Measurements from ENCODE around the gene KLHDC7B. TPM values are rescaled to one million over a fixed set of nuclear protein-coding genes. Genes with fewer than 3 reads are reported as not detected.

The KLHDC7B gene
- total RNA-seq, 1 donor from 2014 or later, result 0.07 TPM

DNA sequence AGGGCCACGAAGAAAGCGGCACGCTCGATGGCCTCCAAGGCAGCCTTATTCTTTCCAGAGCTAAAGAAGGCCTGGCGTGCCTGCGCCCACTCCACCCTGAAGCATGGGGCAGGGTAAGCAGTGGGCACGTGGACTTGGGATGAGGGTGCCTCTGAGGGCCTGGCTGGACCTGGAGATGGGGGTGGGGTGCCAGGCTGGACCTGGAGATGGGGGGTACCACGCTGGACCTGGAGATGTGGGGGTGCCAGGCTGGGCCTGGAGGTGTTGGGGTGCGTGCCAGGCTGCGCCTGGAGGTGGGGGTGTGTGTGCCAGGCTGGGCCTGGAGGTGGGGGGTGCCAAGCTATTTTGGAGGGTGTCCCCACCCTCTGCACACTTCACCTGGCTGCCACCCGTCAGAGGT is 27.3 kb downstream of the KLHDC7B start:
- no peaks in the 10 kb centered on the region for H3K27me3 Mint-ChIP-seq (ENCODE audit: low read depth)
- no peak overlapping the region for H3K27ac Mint-ChIP-seq
- H3K4me3 Mint-ChIP-seq, result no peak overlapping the region
- H3K36me3 Mint-ChIP-seq, result peaks cover 25% of the 10 kb centered on the region
- no peaks in the 10 kb centered on the region for H3K9me3 Mint-ChIP-seq
- no peaks in the 10 kb centered on the region for H3K4me1 Mint-ChIP-seq
- no peak for TF ChIP-seq CTCF (IDR thresholded peaks at IDR 0.05; ENCODE audit: unreplicated experiment)
- no peak for DNase-seq (ENCODE audit: low spot score in 2 of 2, unreplicated experiment in 2 of 2)

- Mint-ChIP-seq H3K36me3 (peaks cover 21% of the 10 kb centered on the region), H3K27ac (no peak overlapping the region), H3K27me3 (ENCODE audit: low read depth) (no peaks in the 10 kb centered on the region), H3K4me3 (no peak overlapping the region), H3K9me3 (no peaks in the 10 kb centered on the region), H3K4me1 (no peaks in the 10 kb centered on the region)
- no peak for DNase-seq (ENCODE audit: low spot score in 2 of 2, unreplicated experiment in 2 of 2)
- no peak for TF ChIP-seq CTCF (IDR thresholded peaks at IDR 0.05; ENCODE audit: unreplicated experiment)
These were observed 28.0 kb downstream of the KLHDC7B start for GRCh38 chr22:50573491-50574382.

DNA sequence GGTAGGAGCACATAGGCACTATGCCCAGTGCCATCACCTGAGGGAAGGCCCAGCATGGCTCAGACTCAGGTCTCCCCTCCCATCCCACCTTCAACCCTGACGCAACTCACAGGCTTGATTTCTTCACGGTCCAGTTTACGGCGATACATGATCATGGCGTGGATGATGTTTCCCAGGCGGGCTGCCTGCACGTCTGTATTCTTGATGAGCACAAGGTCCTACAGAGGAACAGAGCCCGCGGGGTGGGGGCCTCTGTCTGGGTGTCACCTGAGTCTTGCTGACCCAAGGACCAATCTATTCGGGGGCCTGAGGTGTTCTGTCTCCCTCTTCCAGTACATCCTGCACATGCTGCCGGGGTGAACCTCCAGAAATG is 28.7 kb downstream of the KLHDC7B start:
- no peak for TF ChIP-seq CTCF (IDR thresholded peaks at IDR 0.05; ENCODE audit: unreplicated experiment)
- Mint-ChIP-seq H3K36me3 (peaks cover 17% of the 10 kb centered on the region), H3K27ac (no peak overlapping the region), H3K4me3 (no peak overlapping the region), H3K9me3 (no peaks in the 10 kb centered on the region), H3K4me1 (no peaks in the 10 kb centered on the region), H3K27me3 (ENCODE audit: low read depth) (no peaks in the 10 kb centered on the region)
- no peak for DNase-seq (ENCODE audit: low spot score in 2 of 2, unreplicated experiment in 2 of 2)

- Mint-ChIP-seq H3K27me3 (ENCODE audit: low read depth) (no peaks in the 10 kb centered on the region), H3K4me3 (no peak overlapping the region)
- DNase-seq (ENCODE audit: low spot score in 2 of 2, unreplicated experiment in 2 of 2), result no peak
These were observed 29.8 kb downstream of the KLHDC7B start for GRCh38 chr22:50575426-50575941.

GRCh38 chr22:50576070-50576469 is 30.4 kb downstream of the KLHDC7B start:
- H3K27me3 Mint-ChIP-seq (ENCODE audit: low read depth), result no peaks in the 10 kb centered on the region
- TF ChIP-seq CTCF (IDR thresholded peaks at IDR 0.05; ENCODE audit: unreplicated experiment), result no peak
- H3K4me1 Mint-ChIP-seq, result no peaks in the 10 kb centered on the region
- H3K9me3 Mint-ChIP-seq, result no peaks in the 10 kb centered on the region
- H3K27ac Mint-ChIP-seq, result no peak overlapping the region
- no peak overlapping the region for H3K4me3 Mint-ChIP-seq
- peaks cover 8% of the 10 kb centered on the region for H3K36me3 Mint-ChIP-seq
- no peak for DNase-seq (ENCODE audit: low spot score in 2 of 2, unreplicated experiment in 2 of 2)

More at GRCh38 chr22:50575426-50575941, 29.8 kb downstream of the KLHDC7B start:
- no peak overlapping the region for H3K27ac Mint-ChIP-seq
- no peaks in the 10 kb centered on the region for H3K4me1 Mint-ChIP-seq
- TF ChIP-seq CTCF (IDR thresholded peaks at IDR 0.05; ENCODE audit: unreplicated experiment), result no peak
- H3K9me3 Mint-ChIP-seq, result no peaks in the 10 kb centered on the region
- peaks cover 12% of the 10 kb centered on the region for H3K36me3 Mint-ChIP-seq

Measured in mesothelial cell of epicardium (in vitro differentiated cells).